A673 (cell line): ENCODE data around the gene GATA5.

Experiments
- EZH2 ChIP-seq: fragments of 200-600 bp; sonication (generic); IDR thresholded peaks from 2 replicates; pipeline ENCODE4 v1.6.1; 2017; ENCODE audit warnings: borderline replicate concordance, low read depth, mild to moderate bottlenecking, mixed read lengths, antibody characterized with exemption, low read length; ENCODE audit not compliant: poor library complexity, severe bottlenecking
- TF ChIP-seq, protein P1 (sequence below): fragments of 300-800, 200-600 bp; sonication (generic); conservative IDR thresholded peaks from 2 replicates; pipeline ENCODE4 v1.5.1; 2017; ENCODE audit warnings: low read depth, mild to moderate bottlenecking, antibody characterized with exemption, low read length, moderate library complexity, mixed read lengths

DNA sequence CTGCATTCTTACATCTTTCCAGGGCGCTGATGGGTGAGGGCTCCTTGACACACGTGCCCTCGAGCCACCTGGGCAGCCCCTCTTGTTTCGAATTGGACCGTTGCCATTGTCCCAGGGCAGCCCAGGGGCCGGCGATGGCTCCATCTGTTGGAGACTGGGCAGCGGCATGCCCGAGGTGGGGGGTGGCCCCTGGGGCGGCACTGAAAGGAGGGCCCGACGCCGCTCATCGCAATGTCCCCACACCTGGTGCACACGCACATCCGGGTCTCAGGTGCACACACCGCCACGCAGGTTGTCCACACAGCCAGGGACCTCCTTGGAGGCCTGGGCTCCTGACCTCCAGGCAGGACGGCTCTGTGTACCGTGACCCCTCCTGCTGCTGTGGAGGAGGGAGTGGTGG is 18.0 kb downstream of the GATA5 start:
- TF ChIP-seq, protein P1, sequence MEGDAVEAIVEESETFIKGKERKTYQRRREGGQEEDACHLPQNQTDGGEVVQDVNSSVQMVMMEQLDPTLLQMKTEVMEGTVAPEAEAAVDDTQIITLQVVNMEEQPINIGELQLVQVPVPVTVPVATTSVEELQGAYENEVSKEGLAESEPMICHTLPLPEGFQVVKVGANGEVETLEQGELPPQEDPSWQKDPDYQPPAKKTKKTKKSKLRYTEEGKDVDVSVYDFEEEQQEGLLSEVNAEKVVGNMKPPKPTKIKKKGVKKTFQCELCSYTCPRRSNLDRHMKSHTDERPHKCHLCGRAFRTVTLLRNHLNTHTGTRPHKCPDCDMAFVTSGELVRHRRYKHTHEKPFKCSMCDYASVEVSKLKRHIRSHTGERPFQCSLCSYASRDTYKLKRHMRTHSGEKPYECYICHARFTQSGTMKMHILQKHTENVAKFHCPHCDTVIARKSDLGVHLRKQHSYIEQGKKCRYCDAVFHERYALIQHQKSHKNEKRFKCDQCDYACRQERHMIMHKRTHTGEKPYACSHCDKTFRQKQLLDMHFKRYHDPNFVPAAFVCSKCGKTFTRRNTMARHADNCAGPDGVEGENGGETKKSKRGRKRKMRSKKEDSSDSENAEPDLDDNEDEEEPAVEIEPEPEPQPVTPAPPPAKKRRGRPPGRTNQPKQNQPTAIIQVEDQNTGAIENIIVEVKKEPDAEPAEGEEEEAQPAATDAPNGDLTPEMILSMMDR, result no peak
- no peak for TF ChIP-seq EZH2
